IMR-90 (cell line): ENCODE results near the gene NFATC1. TPM values are rescaled to one million over a fixed set of nuclear protein-coding genes. Genes with fewer than 3 reads are reported as not detected.

Experiments
- ATAC-seq: fragments of 200-7000 bp; cut with Tn5 transposase; 2 replicates; pipeline ENCODE4 v1.9.1; 2020; ENCODE audit warnings: low read depth, mild to moderate bottlenecking, moderate library complexity
- BruUV-seq: library from RNA; stranded (reverse); fragments of 400-500 nt; replicated peaks from 2 replicates; lab custom pipeline; 2021; lab: Mats Ljungman, UMichigan
- CTCF ChIA-PET: fragments of 300-600 bp; formaldehyde crosslinking; extraction: SDS; loops from one replicate; lab custom pipeline; 2021; ENCODE audit warnings: antibody characterized with exemption; lab: Yijun Ruan, JAX
- POLR2A ChIA-PET: fragments of 300-600 bp; sonication (Branson Sonifier 250); formaldehyde crosslinking; loops from one replicate; lab custom pipeline; 2022; ENCODE audit warnings: antibody characterized with exemption; ENCODE audit not compliant: unreplicated experiment; lab: Charles Lee
- DNase-seq: peaks from one replicate; pipeline ENCODE4 v3.0.0; 2013
- H2AFZ ChIP-seq: replicated peaks from 2 replicates; pipeline ENCODE3; 2013; ENCODE audit warnings: low read length, mild to moderate bottlenecking; ENCODE audit not compliant: poor library complexity
- H2AK5ac ChIP-seq: 2 replicates; pipeline ENCODE4 v1.6.1; 2013; ENCODE audit warnings: low read depth, low read length, inconsistent platforms
- H2AK9ac ChIP-seq: replicated peaks from 2 replicates; pipeline ENCODE3; 2013; ENCODE audit warnings: mild to moderate bottlenecking, low read depth, low read length, moderate library complexity; ENCODE audit not compliant: poor library complexity
- H2BK120ac ChIP-seq: 2 replicates; pipeline ENCODE4 v1.6.1; 2013; ENCODE audit warnings: low read depth, low read length, inconsistent platforms
- H2BK15ac ChIP-seq: 3 replicates; pipeline ENCODE4 v1.6.1; 2013; ENCODE audit warnings: low read depth, low read length, inconsistent platforms
- H2BK20ac ChIP-seq: 2 replicates; pipeline ENCODE4 v1.6.1; 2013; ENCODE audit warnings: low read depth, mild to moderate bottlenecking, inconsistent platforms, low read length, moderate library complexity
- H2BK5ac ChIP-seq: 2 replicates; pipeline ENCODE4 v1.6.1; 2013; ENCODE audit warnings: mild to moderate bottlenecking, low read depth, low read length, inconsistent platforms; ENCODE audit not compliant: poor library complexity, severe bottlenecking
- H3K14ac ChIP-seq: replicated peaks from 2 replicates; pipeline ENCODE4 v1.6.1; 2013; ENCODE audit warnings: low read depth, low read length, inconsistent platforms
- H3K18ac ChIP-seq: 2 replicates; pipeline ENCODE4 v1.6.1; 2013; ENCODE audit warnings: low read depth, low read length, control low read depth
- H3K23ac ChIP-seq: 2 replicates; pipeline ENCODE4 v1.6.1; 2013; ENCODE audit warnings: low read depth, low read length, inconsistent platforms
- H3K27ac ChIP-seq: 2 replicates; pipeline ENCODE4 v1.5.1; 2013; ENCODE audit warnings: mild to moderate bottlenecking, control low read depth, low read length; ENCODE audit not compliant: insufficient read depth
- H3K27me3 ChIP-seq: 2 replicates; pipeline ENCODE4 v1.6.1; 2013; ENCODE audit warnings: low read length; ENCODE audit not compliant: control insufficient read depth, insufficient read depth
- H3K36me3 ChIP-seq: 2 replicates; pipeline ENCODE4 v1.6.1; 2013; ENCODE audit warnings: low read length, mixed read lengths; ENCODE audit not compliant: control insufficient read depth, insufficient read depth
- H3K4ac ChIP-seq: 2 replicates; pipeline ENCODE4 v1.6.1; 2013; ENCODE audit warnings: low read depth, low read length, inconsistent platforms
- H3K4me1 ChIP-seq: 2 replicates; pipeline ENCODE4 v1.6.1; 2013; ENCODE audit warnings: low read length, mixed read lengths; ENCODE audit not compliant: control insufficient read depth, insufficient read depth
- H3K4me2 ChIP-seq: 2 replicates; pipeline ENCODE4 v1.6.1; 2013; ENCODE audit warnings: low read depth, mild to moderate bottlenecking, control low read depth, low read length, moderate library complexity
- H3K4me3 ChIP-seq: 2 replicates; pipeline ENCODE4 v1.5.1; 2013; ENCODE audit warnings: low read depth, mild to moderate bottlenecking, control low read depth, low read length, moderate library complexity; ENCODE audit not compliant: insufficient read depth
- H3K56ac ChIP-seq: 2 replicates; pipeline ENCODE4 v1.6.1; 2013; ENCODE audit warnings: low read length, inconsistent platforms; ENCODE audit not compliant: insufficient read depth; ENCODE audit errors: extremely low read depth
- H3K79me1 ChIP-seq, 2 experiments: 2 replicates each; pipeline ENCODE4 v1.6.1; 2013; ENCODE audit warnings: low read length in 2 of 2, inconsistent platforms in 1 of 2, low read depth in 1 of 2
- H3K9ac ChIP-seq: 2 replicates; pipeline ENCODE4 v1.6.1; 2013; ENCODE audit warnings: low read depth, low read length, control low read depth
- H3K9me1 ChIP-seq: 2 replicates; pipeline ENCODE4 v1.6.1; 2013; ENCODE audit warnings: low read length, inconsistent platforms; ENCODE audit not compliant: insufficient read depth
- H3K9me3 ChIP-seq: 2 replicates; pipeline ENCODE4 v1.6.1; 2013; ENCODE audit warnings: low read length; ENCODE audit not compliant: control insufficient read depth, insufficient read depth
- H4K20me1 ChIP-seq: 2 replicates; pipeline ENCODE4 v1.6.1; 2013; ENCODE audit warnings: low read length, inconsistent platforms; ENCODE audit not compliant: insufficient read depth
- H4K5ac ChIP-seq: 2 replicates; pipeline ENCODE4 v1.6.1; 2013; ENCODE audit warnings: mild to moderate bottlenecking, low read depth, low read length, control low read depth
- H4K8ac ChIP-seq, 2 experiments: 2 replicates each; pipeline ENCODE4 v1.6.1; 2013; ENCODE audit warnings: low read depth in 2 of 2, low read length in 2 of 2, control low read depth in 1 of 2, inconsistent platforms in 1 of 2
- H4K91ac ChIP-seq: 2 replicates; pipeline ENCODE4 v1.6.1; 2013; ENCODE audit warnings: low read depth, low read length, inconsistent platforms; ENCODE audit not compliant: insufficient read depth
- BHLHE40 ChIP-seq: fragments of 150-350 bp; IDR thresholded peaks from 2 replicates; pipeline ENCODE4 v1.6.1; 2016; ENCODE audit warnings: mild to moderate bottlenecking, low read depth, low read length
- CHD1 ChIP-seq: IDR thresholded peaks from 2 replicates; pipeline ENCODE4 v1.6.1; 2012; ENCODE audit warnings: low read depth, low read length, improper control_type of control experiment
- CTCF ChIP-seq: conservative IDR thresholded peaks from 2 replicates; pipeline ENCODE4 v1.5.1; 2012; ENCODE audit warnings: mild to moderate bottlenecking, low read depth, low read length, improper control_type of control experiment
- MAFK ChIP-seq: IDR thresholded peaks from 2 replicates; pipeline ENCODE4 v1.6.1; 2012; ENCODE audit warnings: low read depth, low read length, improper control_type of control experiment
- MAZ ChIP-seq: IDR thresholded peaks from 2 replicates; pipeline ENCODE4 v1.6.1; 2012; ENCODE audit warnings: low read depth, mild to moderate bottlenecking, low read length, improper control_type of control experiment, moderate library complexity, borderline replicate concordance
- MXI1 ChIP-seq: IDR thresholded peaks from 2 replicates; pipeline ENCODE4 v1.6.1; 2012; ENCODE audit warnings: low read depth, mild to moderate bottlenecking, low read length, moderate library complexity, borderline replicate concordance
- POLR2A ChIP-seq: IDR thresholded peaks from 2 replicates; pipeline ENCODE4 v1.6.1; 2012; ENCODE audit warnings: mild to moderate bottlenecking, low read depth, low read length
- RCOR1 ChIP-seq: IDR thresholded peaks from 2 replicates; pipeline ENCODE4 v1.6.1; 2012; ENCODE audit warnings: mild to moderate bottlenecking, low read length, improper control_type of control experiment; ENCODE audit not compliant: insufficient replicate concordance
- RFX5 ChIP-seq: IDR thresholded peaks from 2 replicates; pipeline ENCODE4 v1.8.0; 2012; ENCODE audit warnings: low read depth, mild to moderate bottlenecking, low read length, moderate library complexity
- WGBS, 2 experiments: methylation state at CpG; one replicate each; pipeline versions ENCODE4 v1.1.5 to v1.1.7; 2013; ENCODE audit warnings: missing lambda C conversion rate in 2 of 2; ENCODE audit not compliant: insufficient read length in 1 of 2; ENCODE audit errors: extremely low coverage in 2 of 2; 5-methylcytosine and 5-hydroxymethylcytosine counted together
- dilution Hi-C: fragments of 300-500 bp; cut with HindIII; formaldehyde crosslinking; loops from one replicate; pipeline ENCODE4 v1.14.3; 2018; ENCODE audit warnings: low sequenced_read_pairs; ENCODE audit not compliant: unreplicated experiment
- in situ Hi-C: fragments of 300-500 bp; cut with MboI; formaldehyde crosslinking; loops from 3 replicates; pipeline ENCODE4 v1.14.3; 2019; ENCODE audit warnings: low sequenced_read_pairs, inconsistent platforms, mixed read lengths
- intact Hi-C: fragments of 100-400 bp; cut with micrococcal nuclease; formaldehyde crosslinking; loops from 2 replicates; pipeline ENCODE4 v1.10.0; 2022
- polyA plus RNA-seq, 3 experiments: library from polyadenylated mRNA; depleted of rRNA; stranded (reverse); fragments of >200 nt; gene quantifications; 2 replicates each; pipeline ENCODE4 v1.2.3, GENCODE V29; 2012; ENCODE audit warnings: low replicate concordance in 1 of 3
- total RNA-seq: library from RNA; depleted of rRNA; stranded (reverse); fragments of >200 nt; gene quantifications from 2 replicates; pipeline ENCODE4 v1.2.3, GENCODE V29; 2012

The NFATC1 gene
- total and polyA plus RNA-seq, 2 of the 4 experiments (the other 2 are of a cell fraction) = 0.36 to 1.8 TPM

DNA sequence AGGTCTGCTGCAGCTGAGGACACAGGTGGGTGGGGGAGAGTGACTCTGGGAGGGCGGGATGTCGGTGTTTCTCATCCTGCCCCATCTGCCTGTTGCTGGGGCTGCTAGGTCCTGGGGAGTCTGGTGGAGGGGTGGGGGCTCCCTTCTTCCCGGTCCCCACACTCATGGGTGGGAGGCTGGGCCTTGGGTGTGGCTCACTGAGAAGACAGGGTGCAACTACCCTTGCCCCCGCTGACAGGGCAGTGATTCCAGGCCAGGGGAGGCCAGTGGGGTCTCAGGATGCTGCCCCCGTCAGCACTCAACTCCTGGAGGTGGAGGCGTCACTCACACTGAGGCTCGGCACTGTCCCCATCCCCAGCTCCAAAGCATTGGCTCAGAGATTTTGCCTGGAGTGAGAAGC lies 7.7 kb upstream of the NFATC1 start:
- BruUV-seq = no TSS peak
- Histone ChIP-seq H3K18ac (no peak overlapping the region), H3K9me3 (no peaks in the 10 kb centered on the region), H3K79me1 (no peaks in the 10 kb centered on the region), H2AK5ac (no peak overlapping the region), H4K5ac (no peak overlapping the region), H4K91ac (no peak overlapping the region), H2AFZ (no peak overlapping the region), H3K27ac (no peak overlapping the region), H3K23ac (no peak overlapping the region), H3K27me3 (peaks cover 30% of the 10 kb centered on the region), H3K14ac (no peak overlapping the region), H2BK5ac (no peak overlapping the region), H3K9me1 (no peaks in the 10 kb centered on the region), H2BK120ac (no peak overlapping the region), H3K4me2 (no peak overlapping the region), H3K4ac (no peak overlapping the region), H2AK9ac (no peak overlapping the region), H3K36me3 (no peaks in the 10 kb centered on the region), H3K56ac (no peak overlapping the region), H2BK20ac (no peak overlapping the region), H4K8ac (no peak overlapping the region), H3K4me1 (peaks cover 5% of the 10 kb centered on the region; the same call in 1 of the 2 replicates), H3K4me3 (no peak overlapping the region), H4K20me1 (no peaks in the 10 kb centered on the region), H3K9ac (no peak overlapping the region), H2BK15ac (no peak overlapping the region)
- TF ChIP-seq CHD1 (no peak), MXI1 (no peak), RCOR1 (no peak), POLR2A (no peak), RFX5 (no peak), MAZ (no peak), MAFK (no peak), CTCF (no peak), BHLHE40 (no peak)
- CTCF ChIA-PET = no interaction called here
- ATAC-seq (no peak), DNase-seq (no peak)
- 29% methylated on average over 1 of the region's 7 CpGs; no CpG with 5 or more reads in 1 of the 2 experiments for WGBS, 2 experiments
- POLR2A ChIA-PET = no interaction called here
- intact Hi-C loops (no loop called here), dilution Hi-C loops (no loop called here), in situ Hi-C loops (no loop called here)
